Keratinocyte (primary cell): ENCODE measurements around the gene DNMT3A. TPM values are rescaled to one million over a fixed set of nuclear protein-coding genes. Genes with fewer than 3 reads are reported as not detected.

Experiments
- DNase-seq: peaks from one replicate; pipeline ENCODE4 v3.0.0-alpha.2; 2011; ENCODE audit warnings: low read depth, missing footprints, low spot score
- FAIRE-seq: peaks from 2 replicates; lab custom pipeline; 2011; peaks lifted over from hg19 to GRCh38; lab: Jason Lieb, UNC
- H2AFZ ChIP-seq: 2 replicates; pipeline ENCODE4 v1.6.0; 2012; ENCODE audit warnings: low read length, control low read depth, inconsistent platforms; ENCODE audit not compliant: control insufficient read depth
- H3K27ac ChIP-seq: 2 replicates; pipeline ENCODE4 v1.5.1; 2011; ENCODE audit warnings: low read length; ENCODE audit not compliant: control insufficient read depth, insufficient read depth
- H3K27me3 ChIP-seq: 3 replicates; pipeline ENCODE4 v1.6.0; 2011; ENCODE audit warnings: low read length; ENCODE audit not compliant: control insufficient read depth, insufficient read depth; ENCODE audit errors: extremely low read depth
- H3K36me3 ChIP-seq, 2 experiments: 2 replicates in 1 of 2; 3 replicates in 1 of 2; pipeline ENCODE4 v1.5.1; 2011; ENCODE audit warnings: low read length in 2 of 2, mild to moderate bottlenecking in 1 of 2; ENCODE audit not compliant: control insufficient read depth in 2 of 2, insufficient read depth in 2 of 2; ENCODE audit errors: extremely low read depth in 1 of 2
- H3K4me1 ChIP-seq: 3 replicates; pipeline ENCODE4 v1.5.1; 2011; ENCODE audit warnings: low read length; ENCODE audit not compliant: control insufficient read depth, insufficient read depth; ENCODE audit errors: extremely low read depth
- H3K4me2 ChIP-seq: 3 replicates; pipeline ENCODE4 v1.6.0; 2011; ENCODE audit warnings: low read depth, low read length; ENCODE audit not compliant: control insufficient read depth, insufficient read depth; ENCODE audit errors: extremely low read depth
- H3K4me3 ChIP-seq, 3 experiments: fragments of 200-600 bp in 1 of 3; sonication (generic) in 1 of 3; 2 replicates in 2 of 3; 3 replicates in 1 of 3; pipeline ENCODE4 v1.5.1; 2011 to 2016; ENCODE audit warnings: low read length in 3 of 3, mild to moderate bottlenecking in 3 of 3, control low read depth in 2 of 3, inconsistent platforms in 1 of 3, low read depth in 1 of 3, mixed read lengths in 1 of 3, mixed run types in 1 of 3, moderate library complexity in 1 of 3; ENCODE audit not compliant: control insufficient read depth in 2 of 3, insufficient read depth in 2 of 3; ENCODE audit errors: extremely low read depth in 1 of 3
- H3K79me2 ChIP-seq: 2 replicates; pipeline ENCODE4 v1.6.0; 2012; ENCODE audit warnings: low read length; ENCODE audit not compliant: control insufficient read depth, insufficient read depth
- H3K9ac ChIP-seq: 3 replicates; pipeline ENCODE4 v1.6.0; 2011; ENCODE audit warnings: low read length; ENCODE audit not compliant: control insufficient read depth, insufficient read depth; ENCODE audit errors: extremely low read depth
- H3K9me1 ChIP-seq: 3 replicates; pipeline ENCODE4 v1.6.0; 2011; ENCODE audit warnings: low read length; ENCODE audit not compliant: control insufficient read depth, insufficient read depth; ENCODE audit errors: extremely low read depth
- H3K9me3 ChIP-seq: 2 replicates; pipeline ENCODE4 v1.5.1; 2012; ENCODE audit warnings: low read depth, low read length; ENCODE audit not compliant: control insufficient read depth
- H4K20me1 ChIP-seq: 3 replicates; pipeline ENCODE4 v1.6.0; 2011; ENCODE audit warnings: low read length; ENCODE audit not compliant: control insufficient read depth, insufficient read depth; ENCODE audit errors: extremely low read depth
- CTCF ChIP-seq, 3 experiments: IDR thresholded peaks in 1 of 3; conservative IDR thresholded peaks in 1 of 3; optimal IDR thresholded peaks in 1 of 3; 2 replicates in 2 of 3; 3 replicates in 1 of 3; pipeline versions ENCODE3 to v1.5.1; 2011; ENCODE audit warnings: low read length in 3 of 3, mild to moderate bottlenecking in 3 of 3, moderate library complexity in 2 of 3, control low read depth in 1 of 3, inconsistent platforms in 1 of 3; ENCODE audit not compliant: insufficient read depth in 2 of 3; ENCODE audit errors: extremely low read depth in 1 of 3
- EZH2 ChIP-seq: IDR thresholded peaks from one replicate; pipeline ENCODE4 v1.6.1; 2012; ENCODE audit warnings: inconsistent platforms, mild to moderate bottlenecking, low read length, moderate library complexity
- dilution Hi-C: fragments of 300-500 bp; cut with MboI; formaldehyde crosslinking; loops from one replicate; pipeline ENCODE4 v1.7.0; 2020; ENCODE audit warnings: low sequenced_read_pairs; ENCODE audit not compliant: extremely low pct_ligation_motif_present
- polyA plus RNA-seq, 5 experiments: library from polyadenylated mRNA; depleted of rRNA in 3 of 5; stranded (reverse) in 3 of 5; stranded (forward) in 1 of 5; unstranded in 1 of 5; fragments of >200 nt; gene quantifications; 1 replicate in 1 of 5; 2 replicates in 3 of 5; 3 replicates in 1 of 5; pipeline versions ENCODE4 v1.2.1 to v1.2.3, GENCODE V29; 2011 to 2012; ENCODE audit warnings: missing spikeins in 2 of 5, low read depth in 1 of 5, low replicate concordance in 1 of 5

DNMT3A gene
- polyA plus RNA-seq, 1 donor (not counting 4 experiments of a cell fraction or from before 2014, with no cell fraction given): 1.5 TPM

GRCh38 chr2:25315316-25315680 lies 26.4 kb downstream of the DNMT3A start:
- dilution Hi-C loops: no loop called here

DNA sequence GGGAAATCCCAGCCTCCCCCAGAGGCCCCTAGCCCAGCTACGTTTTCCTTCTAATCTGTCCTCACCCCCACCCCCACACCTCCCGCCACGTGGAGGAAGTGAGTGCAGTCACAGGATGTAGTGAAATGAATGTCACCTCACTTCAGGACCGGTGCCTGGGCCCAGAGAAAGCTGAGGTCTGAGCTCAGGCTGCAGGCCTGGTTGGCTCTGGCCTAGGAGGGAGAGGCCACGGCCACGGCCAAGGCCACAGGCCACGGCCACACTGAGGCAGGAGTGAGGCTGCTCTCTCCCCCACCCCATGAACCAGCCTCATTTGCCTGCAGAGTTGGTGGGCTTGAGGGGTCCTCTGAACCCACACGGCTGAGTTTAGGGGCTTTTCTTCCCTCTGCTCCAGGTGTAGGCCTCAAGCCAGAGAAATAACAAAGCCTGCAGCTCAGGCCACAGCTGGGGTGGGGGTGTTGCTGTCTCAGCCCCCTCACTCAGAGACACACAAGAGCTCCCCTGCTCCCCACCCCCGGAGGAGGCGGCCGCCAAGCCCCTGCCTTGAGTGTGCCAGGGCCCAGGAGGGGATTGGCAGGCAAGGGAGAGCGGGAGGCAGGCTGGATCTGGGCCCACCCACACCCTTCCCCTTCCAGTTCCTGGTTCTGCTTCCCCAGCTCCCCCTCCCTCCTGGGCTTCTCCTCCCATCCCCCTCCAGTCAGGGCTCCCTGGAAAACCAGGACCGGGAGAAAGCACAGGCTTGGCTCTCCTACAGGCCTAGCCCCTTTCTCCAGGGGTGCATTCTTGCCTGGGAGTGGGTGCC lies 27.0 kb downstream of the DNMT3A start:
- Histone ChIP-seq H4K20me1 (peaks cover 3% of the 10 kb centered on the region), H3K27ac (no peak overlapping the region), H3K9ac (no peak overlapping the region), H3K36me3 (peaks cover 0 to 1% of the 10 kb centered on the region in 2 experiments), H3K9me3 (no peaks in the 10 kb centered on the region), H3K9me1 (no peaks in the 10 kb centered on the region), H3K79me2 (no peaks in the 10 kb centered on the region), H3K27me3 (no peaks in the 10 kb centered on the region), H3K4me2 (no peak overlapping the region), H3K4me3 (no peak overlapping the region), H3K4me1 (peaks cover 12% of the 10 kb centered on the region), H2AFZ (no peak overlapping the region)
- TF ChIP-seq EZH2: no peak
- TF ChIP-seq CTCF (optimal IDR thresholded peaks at IDR 0.05 in 1 of 3, IDR thresholded peaks at IDR 0.05 in 1 of 3, conservative IDR thresholded peaks at IDR 0.05 in 1 of 3; ENCODE audit: extremely low read depth in 1 of 3, insufficient read depth in 2 of 3, low read length in 3 of 3): no peak
- DNase-seq: no peak
- dilution Hi-C loops: no loop called here
- no peak for FAIRE-seq

More at GRCh38 chr2:25315316-25315680, 26.4 kb downstream of the DNMT3A start:
- Histone ChIP-seq H3K27ac (no peak overlapping the region), H3K79me2 (no peaks in the 10 kb centered on the region), H3K27me3 (no peaks in the 10 kb centered on the region), H3K36me3 (peaks cover 0 to 1% of the 10 kb centered on the region in 2 experiments), H2AFZ (no peak overlapping the region), H3K9me3 (no peaks in the 10 kb centered on the region), H3K4me3 (no peak overlapping the region), H3K4me2 (no peak overlapping the region), H3K9me1 (no peaks in the 10 kb centered on the region), H4K20me1 (peaks cover 3% of the 10 kb centered on the region), H3K9ac (no peak overlapping the region), H3K4me1 (peaks cover 12% of the 10 kb centered on the region)
- DNase-seq (no peak), FAIRE-seq (no peak)
- no peak for TF ChIP-seq EZH2
- TF ChIP-seq CTCF (optimal IDR thresholded peaks at IDR 0.05 in 1 of 3, IDR thresholded peaks at IDR 0.05 in 1 of 3, conservative IDR thresholded peaks at IDR 0.05 in 1 of 3; ENCODE audit: extremely low read depth in 1 of 3, insufficient read depth in 2 of 3, low read length in 3 of 3): no peak
